HEK293 (cell line): Measurements from ENCODE around the gene KCNIP4.

Experiments
- HOXC10 ChIP-seq: sonication (generic); formaldehyde crosslinking; IDR thresholded peaks from 2 replicates; pipeline ENCODE4 v1.8.1; 2023; ENCODE audit warnings: mild to moderate bottlenecking, missing genetic modification reagents
- KLF1 ChIP-seq: fragments of 450-650 bp; formaldehyde crosslinking; IDR thresholded peaks from 2 replicates; pipeline ENCODE4 v1.5.1; 2016; ENCODE audit warnings: missing biosample characterization, missing genetic modification characterization
- KLF10 ChIP-seq: fragments of 450-650 bp; IDR thresholded peaks from 2 replicates; pipeline ENCODE4 v1.5.1; 2018; ENCODE audit warnings: missing biosample characterization, mild to moderate bottlenecking, missing genetic modification characterization
- YY1 ChIP-seq: fragments of 450-650 bp; formaldehyde crosslinking; IDR thresholded peaks from 2 replicates; pipeline ENCODE4 v1.5.1; 2018; ENCODE audit warnings: missing biosample characterization, missing genetic modification characterization
- ZNF311 ChIP-seq: fragments of 450-650 bp; formaldehyde crosslinking; IDR thresholded peaks from 2 replicates; pipeline ENCODE4 v1.5.1; 2017; ENCODE audit warnings: missing biosample characterization, missing genetic modification characterization, borderline replicate concordance
- ZNF48 ChIP-seq: fragments of 450-650 bp; formaldehyde crosslinking; IDR thresholded peaks from 2 replicates; pipeline ENCODE4 v1.5.1; 2016; ENCODE audit warnings: missing biosample characterization, missing genetic modification characterization
- ZNF501 ChIP-seq: fragments of 450-650 bp; formaldehyde crosslinking; IDR thresholded peaks from 2 replicates; pipeline ENCODE4 v1.5.1; 2016; ENCODE audit warnings: missing biosample characterization, missing genetic modification characterization
- ZNF510 ChIP-seq: fragments of 450-650 bp; formaldehyde crosslinking; IDR thresholded peaks from 2 replicates; pipeline ENCODE4 v1.5.1; 2018; ENCODE audit warnings: mild to moderate bottlenecking, missing genetic modification characterization, missing biosample characterization; ENCODE audit not compliant: insufficient replicate concordance
- ZNF558 ChIP-seq: fragments of 450-650 bp; formaldehyde crosslinking; IDR thresholded peaks from 2 replicates; pipeline ENCODE4 v1.5.1; 2016; ENCODE audit warnings: missing biosample characterization, missing genetic modification characterization
- TF ChIP-seq, protein P1 (sequence below): fragments of 450-650 bp; formaldehyde crosslinking; IDR thresholded peaks from 2 replicates; pipeline ENCODE4 v1.5.1; 2016; ENCODE audit warnings: missing biosample characterization, missing genetic modification characterization, borderline replicate concordance
- TF ChIP-seq, protein P2 (sequence below): fragments of 450-650 bp; formaldehyde crosslinking; IDR thresholded peaks from 2 replicates; pipeline ENCODE4 v1.5.1; 2016; ENCODE audit warnings: missing biosample characterization, missing genetic modification characterization
- TF ChIP-seq, protein P3 (sequence below): fragments of 450-650 bp; formaldehyde crosslinking; IDR thresholded peaks from 2 replicates; pipeline ENCODE4 v1.5.1; 2016; ENCODE audit warnings: missing biosample characterization, missing genetic modification characterization, borderline replicate concordance
- TF ChIP-seq, protein P4 (sequence below): fragments of 450-650 bp; formaldehyde crosslinking; IDR thresholded peaks from 2 replicates; pipeline ENCODE4 v1.5.1; 2016; ENCODE audit warnings: missing biosample characterization, missing genetic modification characterization

DNA sequence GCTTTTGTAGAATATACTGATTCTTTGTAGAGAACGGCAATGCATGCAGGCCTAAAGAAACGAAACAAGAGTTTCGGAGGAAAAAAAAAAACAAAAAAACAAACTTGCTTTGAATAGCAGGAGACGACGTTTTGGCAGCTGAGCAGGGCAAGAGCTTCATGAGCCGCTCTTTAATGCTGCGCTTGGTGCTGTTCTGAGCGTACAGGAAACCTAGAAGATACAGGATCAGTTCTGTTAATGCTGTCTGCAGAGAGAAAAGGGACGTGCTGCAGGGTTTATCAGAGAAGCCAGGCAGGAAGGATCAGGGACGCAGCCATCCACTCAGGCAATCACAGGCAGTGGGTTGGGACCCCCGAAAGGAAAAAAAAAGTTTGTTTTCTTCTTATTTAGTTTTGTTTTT, 1066.1 kb downstream of the KCNIP4 start:
- no peak for TF ChIP-seq KLF1
- TF ChIP-seq, protein P1, sequence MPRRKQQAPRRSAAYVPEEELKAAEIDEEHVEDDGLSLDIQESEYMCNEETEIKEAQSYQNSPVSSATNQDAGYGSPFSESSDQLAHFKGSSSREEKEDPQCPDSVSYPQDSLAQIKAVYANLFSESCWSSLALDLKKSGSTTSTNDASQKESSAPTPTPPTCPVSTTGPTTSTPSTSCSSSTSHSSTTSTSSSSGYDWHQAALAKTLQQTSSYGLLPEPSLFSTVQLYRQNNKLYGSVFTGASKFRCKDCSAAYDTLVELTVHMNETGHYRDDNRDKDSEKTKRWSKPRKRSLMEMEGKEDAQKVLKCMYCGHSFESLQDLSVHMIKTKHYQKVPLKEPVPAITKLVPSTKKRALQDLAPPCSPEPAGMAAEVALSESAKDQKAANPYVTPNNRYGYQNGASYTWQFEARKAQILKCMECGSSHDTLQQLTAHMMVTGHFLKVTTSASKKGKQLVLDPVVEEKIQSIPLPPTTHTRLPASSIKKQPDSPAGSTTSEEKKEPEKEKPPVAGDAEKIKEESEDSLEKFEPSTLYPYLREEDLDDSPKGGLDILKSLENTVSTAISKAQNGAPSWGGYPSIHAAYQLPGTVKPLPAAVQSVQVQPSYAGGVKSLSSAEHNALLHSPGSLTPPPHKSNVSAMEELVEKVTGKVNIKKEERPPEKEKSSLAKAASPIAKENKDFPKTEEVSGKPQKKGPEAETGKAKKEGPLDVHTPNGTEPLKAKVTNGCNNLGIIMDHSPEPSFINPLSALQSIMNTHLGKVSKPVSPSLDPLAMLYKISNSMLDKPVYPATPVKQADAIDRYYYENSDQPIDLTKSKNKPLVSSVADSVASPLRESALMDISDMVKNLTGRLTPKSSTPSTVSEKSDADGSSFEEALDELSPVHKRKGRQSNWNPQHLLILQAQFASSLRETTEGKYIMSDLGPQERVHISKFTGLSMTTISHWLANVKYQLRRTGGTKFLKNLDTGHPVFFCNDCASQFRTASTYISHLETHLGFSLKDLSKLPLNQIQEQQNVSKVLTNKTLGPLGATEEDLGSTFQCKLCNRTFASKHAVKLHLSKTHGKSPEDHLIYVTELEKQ (tag by site-specific recombination): no peak
- TF ChIP-seq, protein P2, sequence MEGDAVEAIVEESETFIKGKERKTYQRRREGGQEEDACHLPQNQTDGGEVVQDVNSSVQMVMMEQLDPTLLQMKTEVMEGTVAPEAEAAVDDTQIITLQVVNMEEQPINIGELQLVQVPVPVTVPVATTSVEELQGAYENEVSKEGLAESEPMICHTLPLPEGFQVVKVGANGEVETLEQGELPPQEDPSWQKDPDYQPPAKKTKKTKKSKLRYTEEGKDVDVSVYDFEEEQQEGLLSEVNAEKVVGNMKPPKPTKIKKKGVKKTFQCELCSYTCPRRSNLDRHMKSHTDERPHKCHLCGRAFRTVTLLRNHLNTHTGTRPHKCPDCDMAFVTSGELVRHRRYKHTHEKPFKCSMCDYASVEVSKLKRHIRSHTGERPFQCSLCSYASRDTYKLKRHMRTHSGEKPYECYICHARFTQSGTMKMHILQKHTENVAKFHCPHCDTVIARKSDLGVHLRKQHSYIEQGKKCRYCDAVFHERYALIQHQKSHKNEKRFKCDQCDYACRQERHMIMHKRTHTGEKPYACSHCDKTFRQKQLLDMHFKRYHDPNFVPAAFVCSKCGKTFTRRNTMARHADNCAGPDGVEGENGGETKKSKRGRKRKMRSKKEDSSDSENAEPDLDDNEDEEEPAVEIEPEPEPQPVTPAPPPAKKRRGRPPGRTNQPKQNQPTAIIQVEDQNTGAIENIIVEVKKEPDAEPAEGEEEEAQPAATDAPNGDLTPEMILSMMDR: no peak
- TF ChIP-seq, protein P3, sequence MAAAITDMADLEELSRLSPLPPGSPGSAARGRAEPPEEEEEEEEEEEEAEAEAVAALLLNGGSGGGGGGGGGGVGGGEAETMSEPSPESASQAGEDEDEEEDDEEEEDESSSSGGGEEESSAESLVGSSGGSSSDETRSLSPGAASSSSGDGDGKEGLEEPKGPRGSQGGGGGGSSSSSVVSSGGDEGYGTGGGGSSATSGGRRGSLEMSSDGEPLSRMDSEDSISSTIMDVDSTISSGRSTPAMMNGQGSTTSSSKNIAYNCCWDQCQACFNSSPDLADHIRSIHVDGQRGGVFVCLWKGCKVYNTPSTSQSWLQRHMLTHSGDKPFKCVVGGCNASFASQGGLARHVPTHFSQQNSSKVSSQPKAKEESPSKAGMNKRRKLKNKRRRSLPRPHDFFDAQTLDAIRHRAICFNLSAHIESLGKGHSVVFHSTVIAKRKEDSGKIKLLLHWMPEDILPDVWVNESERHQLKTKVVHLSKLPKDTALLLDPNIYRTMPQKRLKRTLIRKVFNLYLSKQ (tag by site-specific recombination): no peak
- TF ChIP-seq, protein P4, sequence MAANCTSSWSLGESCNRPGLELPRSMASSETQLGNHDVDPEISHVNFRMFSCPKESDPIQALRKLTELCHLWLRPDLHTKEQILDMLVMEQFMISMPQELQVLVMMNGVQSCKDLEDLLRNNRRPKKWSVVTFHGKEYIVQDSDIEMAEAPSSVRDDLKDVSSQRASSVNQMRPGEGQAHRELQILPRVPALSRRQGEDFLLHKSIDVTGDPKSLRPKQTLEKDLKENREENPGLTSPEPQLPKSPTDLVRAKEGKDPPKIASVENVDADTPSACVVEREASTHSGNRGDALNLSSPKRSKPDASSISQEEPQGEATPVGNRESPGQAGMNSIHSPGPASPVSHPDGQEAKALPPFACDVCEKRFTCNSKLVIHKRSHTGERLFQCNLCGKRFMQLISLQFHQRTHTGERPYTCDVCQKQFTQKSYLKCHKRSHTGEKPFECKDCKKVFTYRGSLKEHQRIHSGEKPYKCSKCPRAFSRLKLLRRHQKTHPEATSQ (tag by site-specific recombination): no peak
- no peak for TF ChIP-seq HOXC10 (CRISPR knock-in tag)
- no peak for TF ChIP-seq ZNF558
- no peak for TF ChIP-seq ZNF311 (tag by site-specific recombination)
- TF ChIP-seq ZNF501 (tag by site-specific recombination): no peak
- TF ChIP-seq ZNF48 (tag by site-specific recombination): no peak
- no peak for TF ChIP-seq YY1 (tag by site-specific recombination)
- TF ChIP-seq ZNF510: no peak
- no peak for TF ChIP-seq KLF10 (tag by site-specific recombination)
